Measurements from ENCODE around the gene PHOSPHO1.

Gene PHOSPHO1

DNA sequence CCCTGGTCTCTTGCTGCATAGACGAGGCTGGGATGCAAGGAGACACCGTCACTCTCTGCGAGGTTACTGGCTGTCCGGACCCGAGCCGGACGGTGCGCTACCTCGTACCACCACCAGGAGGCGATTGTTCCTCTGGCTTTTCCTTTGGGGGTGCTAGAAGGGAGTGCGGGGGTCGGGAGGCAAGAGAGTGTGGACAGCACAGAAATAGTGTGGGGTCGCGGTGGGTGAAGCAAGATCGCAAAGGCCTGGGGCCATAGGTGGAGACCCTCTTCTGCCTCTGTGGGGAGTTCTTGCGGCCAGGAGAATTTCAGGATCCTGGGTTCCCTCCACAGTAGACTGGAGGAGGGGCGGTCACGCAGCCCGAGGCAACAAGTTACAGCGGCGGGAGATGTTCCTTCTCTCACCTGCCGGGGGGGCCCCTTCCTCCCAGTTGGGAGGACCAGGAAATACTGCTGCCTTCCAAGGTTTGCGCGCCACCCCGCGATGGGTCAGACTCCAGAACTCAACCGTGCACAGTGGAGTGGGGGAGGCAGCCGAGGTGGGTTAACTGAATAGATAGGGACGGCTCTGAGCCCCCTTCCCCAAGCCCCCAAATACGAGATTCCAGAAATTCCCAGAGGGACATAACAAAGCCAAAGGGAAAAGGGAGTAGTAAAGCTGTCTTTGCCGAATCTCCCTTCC lies 6.9 kb downstream of the PHOSPHO1 start:
- TF ChIP-seq, protein P1, sequence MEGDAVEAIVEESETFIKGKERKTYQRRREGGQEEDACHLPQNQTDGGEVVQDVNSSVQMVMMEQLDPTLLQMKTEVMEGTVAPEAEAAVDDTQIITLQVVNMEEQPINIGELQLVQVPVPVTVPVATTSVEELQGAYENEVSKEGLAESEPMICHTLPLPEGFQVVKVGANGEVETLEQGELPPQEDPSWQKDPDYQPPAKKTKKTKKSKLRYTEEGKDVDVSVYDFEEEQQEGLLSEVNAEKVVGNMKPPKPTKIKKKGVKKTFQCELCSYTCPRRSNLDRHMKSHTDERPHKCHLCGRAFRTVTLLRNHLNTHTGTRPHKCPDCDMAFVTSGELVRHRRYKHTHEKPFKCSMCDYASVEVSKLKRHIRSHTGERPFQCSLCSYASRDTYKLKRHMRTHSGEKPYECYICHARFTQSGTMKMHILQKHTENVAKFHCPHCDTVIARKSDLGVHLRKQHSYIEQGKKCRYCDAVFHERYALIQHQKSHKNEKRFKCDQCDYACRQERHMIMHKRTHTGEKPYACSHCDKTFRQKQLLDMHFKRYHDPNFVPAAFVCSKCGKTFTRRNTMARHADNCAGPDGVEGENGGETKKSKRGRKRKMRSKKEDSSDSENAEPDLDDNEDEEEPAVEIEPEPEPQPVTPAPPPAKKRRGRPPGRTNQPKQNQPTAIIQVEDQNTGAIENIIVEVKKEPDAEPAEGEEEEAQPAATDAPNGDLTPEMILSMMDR (IDR thresholded peaks at IDR 0.05) = peak; percentile 91
- TF ChIP-seq ZFX (IDR thresholded peaks at IDR 0.05; ENCODE audit: borderline replicate concordance) = no peak
- H3K27ac ChIP-seq = no peak overlapping the region

- TF ChIP-seq ZFX (IDR thresholded peaks at IDR 0.05; ENCODE audit: borderline replicate concordance) = no peak
- TF ChIP-seq, protein P1 (IDR thresholded peaks at IDR 0.05) = no peak
- no peak overlapping the region for H3K27ac ChIP-seq
Measured at GRCh38 chr17:49223168-49223516, 7.4 kb downstream of the PHOSPHO1 start.

DNA sequence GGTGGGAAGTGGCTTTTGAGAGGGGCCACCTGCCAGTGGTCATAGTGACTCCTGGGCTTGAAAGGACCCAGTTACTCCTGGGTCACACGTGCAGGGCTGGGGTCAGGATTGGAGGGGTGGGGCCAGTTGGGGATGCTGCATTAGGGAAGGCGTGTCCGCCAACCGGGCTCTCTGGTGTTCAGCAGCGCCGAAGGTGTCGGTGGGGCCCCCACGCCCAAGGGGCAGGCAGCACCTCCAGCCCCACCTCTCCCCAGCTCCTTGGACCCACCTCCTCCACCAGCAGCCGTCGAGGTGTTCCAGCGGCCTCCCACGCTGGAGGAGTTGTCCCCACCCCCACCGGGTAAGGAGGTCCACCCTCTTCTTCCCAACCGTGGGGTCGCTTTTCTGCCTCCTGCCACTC lies 10.6 kb downstream of the PHOSPHO1 start:
- no peak overlapping the region for H3K27ac ChIP-seq
- TF ChIP-seq, protein P1 (IDR thresholded peaks at IDR 0.05) = peak; percentile 25
- no peak for TF ChIP-seq ZFX (IDR thresholded peaks at IDR 0.05; ENCODE audit: borderline replicate concordance)

DNA sequence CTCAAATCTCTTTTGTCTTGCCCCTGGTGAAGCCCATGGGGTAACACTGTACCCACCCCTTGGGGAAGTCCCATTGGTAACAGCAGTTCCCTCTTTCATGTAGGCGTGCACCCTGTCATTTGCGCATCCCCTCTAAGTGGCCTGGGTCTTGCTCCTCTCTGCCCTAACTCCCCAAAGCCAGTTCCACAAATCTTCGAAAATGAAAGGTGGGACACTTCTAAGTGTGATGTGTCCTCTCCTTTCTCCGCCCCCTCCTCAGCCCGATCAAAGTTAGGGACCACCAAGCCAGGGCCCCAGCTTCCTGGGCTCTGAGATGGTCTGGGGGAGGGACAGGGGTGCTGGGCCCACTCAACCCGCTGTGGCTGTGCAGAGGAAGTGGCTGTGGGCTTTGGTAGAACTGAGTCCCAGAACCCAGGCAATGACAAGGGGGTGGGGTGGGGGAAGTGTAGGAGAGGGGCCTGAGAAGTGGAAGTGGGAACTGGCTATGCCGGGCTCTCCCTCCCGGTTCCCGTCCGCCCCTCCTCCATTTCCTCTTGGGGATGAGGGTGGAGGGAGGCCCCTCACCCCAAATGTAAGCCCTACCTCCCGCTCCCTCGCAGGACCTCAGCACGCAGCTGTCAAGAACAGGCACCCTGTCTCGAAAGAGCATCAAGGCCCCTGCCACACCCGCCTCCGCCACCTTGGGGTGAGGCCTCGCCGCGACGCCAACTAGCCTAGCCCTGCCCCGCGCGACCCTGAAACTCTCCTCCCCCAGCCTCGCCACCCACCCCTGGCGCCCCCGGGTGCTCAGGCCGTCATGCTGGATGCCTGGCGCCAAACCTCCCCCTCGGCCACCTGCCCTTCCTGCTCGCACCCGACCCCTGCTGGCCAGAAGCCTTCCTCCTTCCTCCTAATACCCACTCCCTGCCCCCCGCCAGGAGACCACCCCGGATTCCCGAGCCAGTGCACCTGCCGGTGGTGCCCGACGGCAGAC lies 11.4 kb downstream of the PHOSPHO1 start:
- TF ChIP-seq ZFX (IDR thresholded peaks at IDR 0.05; ENCODE audit: borderline replicate concordance) = no peak
- TF ChIP-seq, protein P1 (IDR thresholded peaks at IDR 0.05) = peak; percentile 59
- no peak overlapping the region for H3K27ac ChIP-seq

DNA sequence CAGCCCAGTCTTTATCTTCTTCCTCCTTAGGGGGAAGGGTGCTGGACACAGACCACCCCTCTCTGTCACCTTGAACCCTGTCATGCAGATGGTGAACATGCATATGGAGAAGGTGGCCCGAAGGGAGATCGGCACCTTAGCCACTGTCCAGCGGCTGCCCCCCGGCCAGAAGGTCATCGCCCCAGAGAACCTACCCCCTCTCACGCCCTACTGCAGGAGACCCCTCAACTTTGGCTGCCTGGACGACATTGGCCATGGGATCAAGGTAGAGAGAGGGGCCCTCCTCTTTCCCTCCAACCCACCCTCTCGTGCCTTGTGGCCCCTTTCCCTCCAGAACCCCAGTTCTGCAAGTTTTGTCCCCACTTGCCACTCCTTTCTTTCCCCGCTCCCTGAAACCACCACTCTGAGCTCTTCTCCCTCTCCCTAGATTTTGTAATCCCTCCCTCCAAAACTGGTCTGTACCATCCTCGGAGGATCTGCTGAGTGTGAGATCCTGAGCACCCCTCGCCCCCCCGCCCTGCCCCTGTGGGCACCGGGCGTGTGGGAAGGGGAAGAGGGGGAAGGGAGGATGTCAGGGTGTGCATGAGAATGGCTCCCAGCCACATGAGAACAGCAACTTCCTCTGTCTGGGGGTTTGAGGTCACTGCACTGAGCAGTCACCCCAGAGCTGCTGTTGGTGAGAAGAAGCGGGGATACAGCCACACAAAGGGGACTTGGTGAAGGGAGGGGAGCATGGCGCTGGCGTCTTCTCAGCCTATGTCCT lies 12.8 kb downstream of the PHOSPHO1 start:
- TF ChIP-seq, protein P1 (IDR thresholded peaks at IDR 0.05) = no peak
- TF ChIP-seq ZFX (IDR thresholded peaks at IDR 0.05; ENCODE audit: borderline replicate concordance) = no peak
- no peak overlapping the region for H3K27ac ChIP-seq

DNA sequence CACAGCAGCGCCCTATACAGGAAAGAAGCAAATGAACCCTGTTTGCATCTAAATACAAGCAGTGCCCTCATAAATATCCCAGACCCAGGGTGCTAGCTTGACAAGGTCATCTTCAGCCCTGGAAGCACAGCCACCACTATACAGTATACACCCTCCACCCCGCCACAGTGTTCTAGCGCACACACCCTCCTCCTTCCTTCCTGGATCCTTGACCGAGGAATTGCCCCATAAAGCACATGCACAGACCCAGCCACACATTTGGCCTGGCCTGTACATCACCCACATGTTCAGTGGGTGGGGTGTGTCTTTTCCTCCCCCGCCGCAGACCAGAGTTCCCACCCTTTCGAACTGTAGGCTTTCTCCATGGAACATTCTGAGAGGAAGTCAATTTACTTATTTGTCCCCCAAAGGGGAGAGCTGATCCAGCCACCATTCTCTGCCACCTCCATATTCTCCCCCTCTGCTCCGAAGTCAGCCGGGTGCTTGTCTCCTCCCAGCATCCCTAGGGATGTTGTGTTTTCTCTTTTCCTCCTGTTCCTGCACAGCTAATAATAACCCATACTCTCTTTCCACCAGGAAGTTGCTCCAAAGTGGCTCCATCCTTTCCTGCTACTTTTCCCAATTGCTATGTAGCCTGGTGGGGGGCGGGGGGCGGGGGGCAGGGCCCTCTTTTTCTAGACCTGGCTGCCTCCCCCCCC lies 13.5 kb downstream of the PHOSPHO1 start:
- no peak overlapping the region for H3K27ac ChIP-seq
- TF ChIP-seq ZFX (IDR thresholded peaks at IDR 0.05; ENCODE audit: borderline replicate concordance) = no peak
- TF ChIP-seq, protein P1 (IDR thresholded peaks at IDR 0.05) = no peak
